Measurements from ENCODE around the gene C17orf67.
"Not testable (repeated sequence)": the region's sequence is repeated elsewhere in the genome, so short reads cannot be mapped to it uniquely, and the experiment has no call there.

Gene C17orf67

DNA sequence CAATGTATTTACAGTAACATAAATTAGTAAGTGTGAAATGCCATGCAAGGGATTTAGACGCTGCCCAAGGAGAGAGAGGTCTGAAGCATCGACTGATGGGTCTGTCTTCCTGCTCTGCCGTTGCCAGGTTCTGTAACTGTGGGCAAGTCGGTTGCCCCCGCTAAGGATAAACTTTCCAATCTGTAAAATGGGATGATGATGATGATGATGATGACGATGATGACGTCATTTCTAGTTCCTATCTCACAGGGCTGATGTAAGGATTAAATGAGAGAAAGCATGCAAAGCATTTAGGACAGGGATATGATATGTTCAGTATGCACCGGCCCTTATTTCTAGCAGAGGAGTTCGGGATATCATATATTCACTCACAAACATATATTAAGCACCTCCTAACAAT is 54.8 kb downstream of the C17orf67 start:
- Mint-ChIP-seq H3K27ac (peak overlapping the region; percentile 55), H3K4me1 (peaks cover 35% of the 10 kb centered on the region), H3K9me3 (no peaks in the 10 kb centered on the region), H3K4me3 (peak overlapping the region; percentile 90), H3K36me3 (no peaks in the 10 kb centered on the region), H3K27me3 (no peaks in the 10 kb centered on the region)

- H3K9me3 Mint-ChIP-seq: no peaks in the 10 kb centered on the region
- no peak overlapping the region for H3K4me3 Mint-ChIP-seq
- peaks cover 35% of the 10 kb centered on the region for H3K4me1 Mint-ChIP-seq
- H3K27ac Mint-ChIP-seq: no peak overlapping the region
- no peaks in the 10 kb centered on the region for H3K27me3 Mint-ChIP-seq
- no peaks in the 10 kb centered on the region for H3K36me3 Mint-ChIP-seq
Observed at GRCh38 chr17:56777859-56778258, 55.9 kb downstream of the C17orf67 start.

DNA sequence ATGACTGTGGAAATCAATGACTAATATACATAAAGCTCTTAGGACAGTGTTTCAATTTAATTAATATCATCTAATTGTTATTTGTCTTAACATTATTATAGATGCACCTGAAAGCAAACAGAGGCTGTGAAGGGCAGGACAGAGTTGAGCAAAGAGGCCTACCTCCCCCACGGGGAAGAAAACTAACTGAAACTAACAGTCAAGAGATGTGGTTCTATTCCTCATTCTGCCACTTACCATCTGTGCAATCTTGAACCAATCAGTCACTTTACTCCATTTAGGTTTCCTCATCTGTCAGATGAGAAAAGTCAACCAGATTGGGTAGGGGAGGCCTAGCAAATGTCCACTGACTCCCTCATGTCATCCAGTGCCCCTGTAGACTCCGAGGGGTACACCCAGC is 59.1 kb downstream of the C17orf67 start:
- H3K27me3 Mint-ChIP-seq: no peaks in the 10 kb centered on the region
- H3K4me3 Mint-ChIP-seq: no peak overlapping the region
- H3K36me3 Mint-ChIP-seq: no peaks in the 10 kb centered on the region
- H3K9me3 Mint-ChIP-seq: no peaks in the 10 kb centered on the region
- H3K27ac Mint-ChIP-seq: no peak overlapping the region
- peaks cover 27% of the 10 kb centered on the region for H3K4me1 Mint-ChIP-seq

- H3K27me3 Mint-ChIP-seq: no peaks in the 10 kb centered on the region
- no peaks in the 10 kb centered on the region for H3K36me3 Mint-ChIP-seq
- H3K4me1 Mint-ChIP-seq: peaks cover 12% of the 10 kb centered on the region
- no peak overlapping the region for H3K4me3 Mint-ChIP-seq
- no peak overlapping the region for H3K27ac Mint-ChIP-seq
- no peaks in the 10 kb centered on the region for H3K9me3 Mint-ChIP-seq
Observed at GRCh38 chr17:56773124-56773523, 60.6 kb downstream of the C17orf67 start.

DNA sequence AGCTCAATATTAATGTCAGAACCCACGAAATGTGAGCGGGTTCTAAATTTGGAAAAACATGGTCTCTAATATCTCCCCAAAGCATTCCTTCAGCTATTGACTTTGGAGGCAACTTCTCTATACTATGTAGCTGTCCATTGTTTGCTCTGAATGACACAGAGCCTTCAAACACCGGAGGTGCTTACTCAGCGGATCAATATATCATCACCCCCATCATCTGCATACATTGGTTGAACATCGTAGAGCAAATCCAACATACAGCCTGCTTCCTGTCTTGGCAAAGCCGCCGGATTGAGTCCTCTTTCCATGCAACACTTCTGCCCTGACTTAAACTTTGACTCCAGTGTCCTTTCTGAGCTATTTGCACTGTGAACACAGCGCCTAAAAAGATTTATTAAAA is 61.3 kb downstream of the C17orf67 start:
- H3K27me3 Mint-ChIP-seq: no peaks in the 10 kb centered on the region

DNA sequence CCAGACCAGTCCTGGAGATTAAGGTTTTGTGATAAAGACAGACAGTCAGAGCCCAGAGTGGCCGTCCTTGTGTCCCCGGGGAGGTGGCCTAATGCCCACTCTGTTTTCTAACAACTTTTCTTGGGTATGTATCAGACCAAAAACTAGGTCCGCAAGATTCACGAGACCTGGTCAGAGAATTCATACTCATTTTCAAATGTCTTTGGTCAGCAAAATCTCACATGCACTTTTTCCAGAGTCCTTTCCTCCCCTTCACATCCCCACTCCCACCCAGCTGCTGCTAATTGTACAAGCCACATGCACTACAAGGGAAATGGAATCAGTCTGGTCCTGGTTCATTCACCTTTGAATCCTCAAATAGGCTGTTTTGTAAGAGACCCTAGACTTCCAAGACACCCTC is 61.7 kb downstream of the C17orf67 start:
- Mint-ChIP-seq H3K36me3 (no peaks in the 10 kb centered on the region), H3K27me3 (no peaks in the 10 kb centered on the region), H3K4me3 (no peak overlapping the region), H3K9me3 (no peaks in the 10 kb centered on the region), H3K27ac (no peak overlapping the region), H3K4me1 (peaks cover 2% of the 10 kb centered on the region)

More for the DNA sequence above, 61.3 kb downstream of the C17orf67 start:
- Mint-ChIP-seq H3K4me1 (peaks cover 7% of the 10 kb centered on the region), H3K36me3 (no peaks in the 10 kb centered on the region), H3K4me3 (no peak overlapping the region), H3K27ac (no peak overlapping the region), H3K9me3 (no peaks in the 10 kb centered on the region)

DNA sequence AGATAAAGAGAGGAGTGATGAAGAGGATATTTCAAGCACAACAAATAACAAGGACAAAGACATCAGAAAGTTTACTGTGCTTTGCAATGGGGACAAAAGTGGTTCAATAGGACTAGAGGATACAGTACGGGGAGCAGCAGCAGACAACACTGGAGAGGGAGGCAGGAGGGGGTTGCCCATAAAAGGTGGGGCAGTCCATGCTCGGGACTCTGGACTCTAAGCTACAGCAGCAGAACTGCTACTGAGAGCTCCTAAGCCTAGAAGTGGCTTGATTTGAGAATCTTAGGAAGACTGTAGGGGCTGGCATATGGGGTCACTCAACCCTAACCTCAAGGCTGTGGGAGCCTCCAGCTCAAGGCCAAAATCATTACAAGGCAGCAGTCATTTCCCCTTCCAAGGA is 62.2 kb downstream of the C17orf67 start:
- no peak overlapping the region for H3K27ac Mint-ChIP-seq
- H3K4me1 Mint-ChIP-seq: no peaks in the 10 kb centered on the region
- H3K36me3 Mint-ChIP-seq: no peaks in the 10 kb centered on the region
- H3K9me3 Mint-ChIP-seq: no peaks in the 10 kb centered on the region
- H3K27me3 Mint-ChIP-seq: no peaks in the 10 kb centered on the region
- H3K4me3 Mint-ChIP-seq: no peak overlapping the region

GRCh38 chr17:56770427-56770826 is 63.3 kb downstream of the C17orf67 start:
- Mint-ChIP-seq H3K4me1 (no peaks in the 10 kb centered on the region), H3K36me3 (no peaks in the 10 kb centered on the region), H3K27ac (no peak overlapping the region), H3K9me3 (no peaks in the 10 kb centered on the region), H3K4me3 (no peak overlapping the region), H3K27me3 (no peaks in the 10 kb centered on the region)

DNA sequence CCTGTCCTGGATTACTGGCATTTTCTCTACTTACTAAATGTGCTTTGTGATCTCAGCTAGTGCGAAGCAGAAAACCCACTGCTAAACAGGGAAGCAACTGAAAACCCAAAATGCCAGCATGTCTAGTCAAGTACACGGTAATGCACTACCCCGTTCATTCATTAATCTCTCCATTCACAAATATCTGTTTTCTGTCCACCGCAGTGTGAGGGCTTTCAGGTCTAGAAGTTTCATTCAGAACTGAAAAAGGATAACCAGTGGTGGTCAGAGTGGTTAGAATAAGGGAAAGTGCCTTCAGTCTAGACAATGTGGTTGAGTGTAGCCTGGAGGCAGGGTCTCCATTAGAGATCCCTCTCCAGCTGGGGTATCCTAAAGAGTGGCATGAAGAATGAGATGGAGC is 68.3 kb downstream of the C17orf67 start:
- Mint-ChIP-seq H3K27me3 (no peaks in the 10 kb centered on the region), H3K4me3 (no peak overlapping the region), H3K9me3 (no peaks in the 10 kb centered on the region), H3K36me3 (no peaks in the 10 kb centered on the region), H3K27ac (no peak overlapping the region), H3K4me1 (peaks cover 36% of the 10 kb centered on the region)

DNA sequence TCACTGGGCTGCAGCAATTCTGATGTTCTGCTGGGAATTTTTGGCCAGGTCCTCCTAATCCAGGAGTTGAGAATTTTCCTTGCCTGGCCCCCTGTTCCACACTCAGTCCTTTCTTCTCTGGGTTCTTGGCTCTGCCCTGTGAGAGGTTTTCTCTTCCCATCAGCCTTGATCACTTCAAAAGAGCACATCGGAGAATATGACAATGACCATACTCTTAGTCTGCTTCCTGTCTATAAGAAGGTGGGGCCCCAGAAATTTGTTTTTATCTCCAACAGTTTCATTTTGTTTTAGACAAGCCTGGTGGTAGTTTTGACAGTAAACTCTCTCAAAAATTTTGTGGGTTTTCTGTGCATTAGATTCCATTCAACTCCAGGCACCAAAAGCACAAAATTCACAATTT is 70.7 kb downstream of the C17orf67 start:
- peak overlapping the region; percentile 50 for H3K4me3 Mint-ChIP-seq
- H3K27me3 Mint-ChIP-seq: no peaks in the 10 kb centered on the region
- H3K4me1 Mint-ChIP-seq: peaks cover 40% of the 10 kb centered on the region
- H3K36me3 Mint-ChIP-seq: no peaks in the 10 kb centered on the region
- H3K27ac Mint-ChIP-seq: peak overlapping the region; percentile 79
- H3K9me3 Mint-ChIP-seq: no peaks in the 10 kb centered on the region

- peaks cover 40% of the 10 kb centered on the region for H3K4me1 Mint-ChIP-seq
- no peak overlapping the region for H3K27ac Mint-ChIP-seq
- no peaks in the 10 kb centered on the region for H3K27me3 Mint-ChIP-seq
- no peak overlapping the region for H3K4me3 Mint-ChIP-seq
- no peaks in the 10 kb centered on the region for H3K36me3 Mint-ChIP-seq
- H3K9me3 Mint-ChIP-seq: no peaks in the 10 kb centered on the region
Observed at GRCh38 chr17:56762144-56762543, 71.6 kb downstream of the C17orf67 start.

DNA sequence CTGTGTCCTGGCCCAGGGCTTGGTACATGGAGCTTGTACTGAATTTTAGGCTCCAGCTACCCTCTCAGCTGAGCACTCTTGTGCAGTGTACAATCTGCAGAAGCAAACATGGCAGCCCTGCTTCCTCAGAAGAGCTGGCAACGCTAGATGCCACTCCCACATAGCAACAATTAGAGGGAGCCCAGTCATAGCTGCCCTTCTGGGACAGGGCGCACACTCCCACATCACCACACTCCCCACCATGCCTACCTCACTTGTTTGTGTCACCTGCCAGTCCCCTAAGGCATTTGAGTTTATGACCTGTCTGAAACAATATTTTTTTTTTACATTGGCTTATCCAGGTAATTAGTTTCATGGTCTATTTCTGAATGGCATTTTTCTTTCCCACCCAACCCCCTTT is 72.3 kb downstream of the C17orf67 start:
- H3K4me1 Mint-ChIP-seq: peaks cover 46% of the 10 kb centered on the region
- H3K9me3 Mint-ChIP-seq: no peaks in the 10 kb centered on the region
- H3K36me3 Mint-ChIP-seq: no peaks in the 10 kb centered on the region
- H3K4me3 Mint-ChIP-seq: no peak overlapping the region
- no peaks in the 10 kb centered on the region for H3K27me3 Mint-ChIP-seq
- no peak overlapping the region for H3K27ac Mint-ChIP-seq

DNA sequence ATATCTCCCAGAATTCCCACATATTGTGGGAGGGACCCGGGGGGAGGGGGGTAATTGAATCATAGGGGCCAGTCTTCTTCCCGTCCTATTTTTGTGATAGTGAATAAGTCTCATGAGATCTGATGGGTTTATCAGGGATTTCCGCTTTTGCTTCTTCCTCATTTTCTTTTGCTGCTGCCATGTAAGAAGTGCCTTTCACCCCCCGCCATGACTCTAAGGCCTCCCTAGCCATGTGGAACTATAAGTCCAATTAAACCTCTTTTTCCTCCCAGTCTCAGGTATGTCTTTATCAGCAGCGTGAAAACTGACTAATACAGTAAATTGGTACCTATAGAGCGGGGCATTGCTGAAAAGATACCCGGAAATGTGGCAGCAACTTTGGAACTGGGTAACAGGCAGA is 76.1 kb downstream of the C17orf67 start:
- H3K4me3 Mint-ChIP-seq, H3K36me3 Mint-ChIP-seq, H3K27me3 Mint-ChIP-seq, H3K27ac Mint-ChIP-seq, H3K9me3 Mint-ChIP-seq: not testable (repeated sequence)
- H3K4me1 Mint-ChIP-seq: peaks cover 53% of the 10 kb centered on the region

GRCh38 chr17:56756536-56756935 is 77.2 kb downstream of the C17orf67 start:
- peak overlapping the region; percentile 20 for H3K4me3 Mint-ChIP-seq
- H3K36me3 Mint-ChIP-seq: no peaks in the 10 kb centered on the region
- no peaks in the 10 kb centered on the region for H3K9me3 Mint-ChIP-seq
- no peaks in the 10 kb centered on the region for H3K27me3 Mint-ChIP-seq
- H3K4me1 Mint-ChIP-seq: peaks cover 53% of the 10 kb centered on the region
- H3K27ac Mint-ChIP-seq: peak overlapping the region; percentile 15

DNA sequence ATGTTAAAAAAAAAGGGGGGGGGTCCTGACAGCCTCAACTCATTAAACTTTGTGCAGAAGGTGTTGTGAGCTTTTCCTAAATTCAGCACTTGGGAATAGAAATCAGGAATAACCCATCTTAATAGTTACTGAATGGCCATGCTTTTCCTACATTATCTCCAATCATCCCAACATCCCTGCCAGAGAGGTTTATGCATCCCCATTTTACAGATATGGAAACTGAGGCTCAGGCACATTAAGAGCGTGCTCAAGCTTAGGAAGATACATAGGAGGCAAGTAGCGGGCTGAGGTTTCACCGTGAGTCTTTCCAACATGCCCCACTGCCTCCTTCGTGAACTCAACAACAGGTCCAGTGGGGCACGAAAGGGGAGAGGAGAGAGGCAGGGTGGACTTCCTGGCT is 78.4 kb downstream of the C17orf67 start:
- H3K4me3 Mint-ChIP-seq: no peak overlapping the region
- H3K9me3 Mint-ChIP-seq: no peaks in the 10 kb centered on the region
- H3K36me3 Mint-ChIP-seq: no peaks in the 10 kb centered on the region
- no peaks in the 10 kb centered on the region for H3K27me3 Mint-ChIP-seq
- H3K27ac Mint-ChIP-seq: no peak overlapping the region
- H3K4me1 Mint-ChIP-seq: peaks cover 55% of the 10 kb centered on the region

DNA sequence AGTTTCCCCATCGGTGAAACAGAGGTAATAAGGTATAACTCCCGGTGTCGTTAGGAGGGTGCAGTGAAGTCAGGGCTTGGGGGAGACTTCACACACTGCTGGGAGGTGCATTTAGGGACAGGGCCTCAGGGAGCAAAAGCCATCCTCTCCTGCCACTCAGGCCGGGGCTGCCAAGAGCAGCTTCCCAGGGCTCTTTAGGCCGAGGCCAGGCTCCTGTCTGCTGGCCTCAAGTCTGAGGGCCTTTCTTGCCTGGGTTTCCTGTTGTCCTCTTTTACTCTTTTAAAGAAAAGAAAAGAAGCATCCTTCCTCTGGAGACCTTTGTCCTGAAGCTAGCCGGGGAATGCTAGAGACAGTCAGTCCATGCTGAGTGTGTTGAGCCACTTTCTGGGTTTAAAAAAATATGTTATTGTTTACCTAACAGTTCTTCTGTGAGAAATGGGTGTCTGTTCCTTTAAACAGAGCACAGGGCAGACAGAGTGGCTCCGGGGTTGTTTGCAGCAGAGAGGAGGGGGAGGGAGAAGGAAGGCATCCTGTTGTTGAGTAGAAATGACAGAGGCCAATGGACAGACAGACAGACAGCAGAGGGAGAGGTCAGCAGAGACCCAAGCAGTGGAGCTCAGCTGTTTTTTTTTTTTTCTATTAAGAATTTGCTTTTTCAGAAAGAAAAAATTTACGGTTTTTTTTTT is 79.1 kb downstream of the C17orf67 start:
- peak overlapping the region; percentile 93 for H3K27ac Mint-ChIP-seq
- H3K27me3 Mint-ChIP-seq: no peaks in the 10 kb centered on the region
- H3K9me3 Mint-ChIP-seq: no peaks in the 10 kb centered on the region
- peaks cover 60% of the 10 kb centered on the region for H3K4me1 Mint-ChIP-seq
- H3K36me3 Mint-ChIP-seq: no peaks in the 10 kb centered on the region
- peak overlapping the region; percentile 67 for H3K4me3 Mint-ChIP-seq

DNA sequence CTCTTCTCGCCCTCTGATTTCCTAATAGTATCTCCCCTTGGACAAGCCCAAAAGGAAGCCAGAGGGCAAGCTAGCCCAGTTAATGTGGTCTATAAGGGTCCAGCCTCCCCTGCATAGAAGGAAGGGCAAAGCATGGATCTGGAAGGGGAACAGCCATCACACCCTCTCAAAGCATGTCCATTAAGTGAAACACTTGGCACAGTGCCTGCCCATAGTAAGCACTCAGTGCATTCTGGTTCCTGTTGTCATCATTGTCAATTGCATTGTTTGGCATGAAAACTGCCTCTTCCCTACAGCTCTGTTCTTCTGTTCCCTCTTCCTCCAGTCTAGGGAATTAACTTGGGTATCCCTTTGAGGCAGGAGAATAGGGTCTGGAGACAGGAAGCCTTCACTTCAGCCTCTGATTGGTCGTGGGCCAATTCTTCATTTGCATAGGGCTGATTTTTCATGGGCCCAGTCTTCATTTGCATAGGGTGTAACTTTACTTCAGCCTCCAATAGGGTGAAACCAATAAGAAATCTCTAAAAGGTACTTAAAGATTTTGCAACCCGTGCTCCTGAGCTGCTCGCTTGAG is 81.4 kb downstream of the C17orf67 start:
- Mint-ChIP-seq H3K27me3 (no peaks in the 10 kb centered on the region), H3K9me3 (no peaks in the 10 kb centered on the region), H3K4me3 (no peak overlapping the region), H3K36me3 (no peaks in the 10 kb centered on the region), H3K27ac (no peak overlapping the region), H3K4me1 (peaks cover 61% of the 10 kb centered on the region)

Measured in activated naive CD4-positive, alpha-beta T cell treated with anti-CD3 and anti-CD28 coated beads, Interleukin-2, amount 50 U/mL, for 24 hours (primary cell).